ENCODE results near the gene FLVCR2.
A peak's percentile ranks its signal among the peaks of the same experiment; 100 is the strongest.

FLVCR2 gene

DNA sequence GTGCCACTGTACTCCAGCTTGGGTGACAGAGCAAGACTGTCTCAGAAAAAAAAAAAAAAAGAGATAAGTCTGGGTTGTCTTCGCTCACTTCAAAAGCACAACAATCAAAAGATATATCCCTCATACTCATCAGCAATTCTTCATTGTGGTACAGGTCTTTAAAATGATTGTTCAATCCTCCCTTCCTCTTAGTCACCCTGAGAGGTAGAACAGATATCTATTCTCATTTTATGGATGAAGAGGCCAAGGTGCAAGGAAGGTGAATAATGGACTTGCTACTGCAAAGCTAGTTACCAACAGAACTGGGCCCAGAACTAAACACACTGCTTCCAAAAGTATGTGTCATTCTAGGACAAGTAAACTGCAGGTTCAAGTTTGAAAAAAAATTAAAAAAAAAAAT, 75.1 kb downstream of the FLVCR2 start:
- TF ChIP-seq, protein P1, sequence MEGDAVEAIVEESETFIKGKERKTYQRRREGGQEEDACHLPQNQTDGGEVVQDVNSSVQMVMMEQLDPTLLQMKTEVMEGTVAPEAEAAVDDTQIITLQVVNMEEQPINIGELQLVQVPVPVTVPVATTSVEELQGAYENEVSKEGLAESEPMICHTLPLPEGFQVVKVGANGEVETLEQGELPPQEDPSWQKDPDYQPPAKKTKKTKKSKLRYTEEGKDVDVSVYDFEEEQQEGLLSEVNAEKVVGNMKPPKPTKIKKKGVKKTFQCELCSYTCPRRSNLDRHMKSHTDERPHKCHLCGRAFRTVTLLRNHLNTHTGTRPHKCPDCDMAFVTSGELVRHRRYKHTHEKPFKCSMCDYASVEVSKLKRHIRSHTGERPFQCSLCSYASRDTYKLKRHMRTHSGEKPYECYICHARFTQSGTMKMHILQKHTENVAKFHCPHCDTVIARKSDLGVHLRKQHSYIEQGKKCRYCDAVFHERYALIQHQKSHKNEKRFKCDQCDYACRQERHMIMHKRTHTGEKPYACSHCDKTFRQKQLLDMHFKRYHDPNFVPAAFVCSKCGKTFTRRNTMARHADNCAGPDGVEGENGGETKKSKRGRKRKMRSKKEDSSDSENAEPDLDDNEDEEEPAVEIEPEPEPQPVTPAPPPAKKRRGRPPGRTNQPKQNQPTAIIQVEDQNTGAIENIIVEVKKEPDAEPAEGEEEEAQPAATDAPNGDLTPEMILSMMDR (IDR thresholded peaks at IDR 0.05; ENCODE audit: low read depth, low read length) = no peak
- no peak for DNase-seq (ENCODE audit: extremely low read depth, low read depth)

- no peak for DNase-seq (ENCODE audit: extremely low read depth, low read depth)
- TF ChIP-seq, protein P1 (IDR thresholded peaks at IDR 0.05; ENCODE audit: low read depth, low read length) = peak; percentile 97
Measured at GRCh38 chr14:75654127-75654732, 75.8 kb downstream of the FLVCR2 start.

DNA sequence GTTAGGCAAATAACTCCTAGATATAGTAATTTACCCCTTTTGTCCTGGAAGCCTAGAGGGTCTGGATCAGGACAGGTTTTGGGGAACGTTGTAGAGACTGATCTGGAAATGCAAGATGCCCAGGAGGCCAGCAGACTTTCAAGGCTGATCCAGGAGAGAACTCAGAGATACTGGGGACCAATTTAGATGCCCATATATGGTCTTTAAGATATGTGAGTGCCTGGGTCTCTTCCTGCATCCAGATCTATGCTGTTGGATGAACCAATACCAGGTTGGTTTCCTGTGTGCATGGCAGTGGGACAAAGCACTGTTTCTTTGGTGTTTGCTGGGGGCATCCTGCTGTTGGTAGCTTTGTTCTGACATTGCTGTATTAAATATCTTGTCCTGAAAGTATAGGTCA, 76.8 kb downstream of the FLVCR2 start:
- TF ChIP-seq, protein P1 (IDR thresholded peaks at IDR 0.05; ENCODE audit: low read depth, low read length) = no peak
- no peak for DNase-seq (ENCODE audit: extremely low read depth, low read depth)

GRCh38 chr14:75657331-75657730, 78.9 kb downstream of the FLVCR2 start:
- TF ChIP-seq, protein P1 (IDR thresholded peaks at IDR 0.05; ENCODE audit: low read depth, low read length) = no peak
- DNase-seq (ENCODE audit: extremely low read depth, low read depth) = no peak

- TF ChIP-seq, protein P1 (IDR thresholded peaks at IDR 0.05; ENCODE audit: low read depth, low read length) = no peak
- DNase-seq (ENCODE audit: extremely low read depth, low read depth) = no peak
Measured at GRCh38 chr14:75658957-75659356, 80.5 kb downstream of the FLVCR2 start.

DNA sequence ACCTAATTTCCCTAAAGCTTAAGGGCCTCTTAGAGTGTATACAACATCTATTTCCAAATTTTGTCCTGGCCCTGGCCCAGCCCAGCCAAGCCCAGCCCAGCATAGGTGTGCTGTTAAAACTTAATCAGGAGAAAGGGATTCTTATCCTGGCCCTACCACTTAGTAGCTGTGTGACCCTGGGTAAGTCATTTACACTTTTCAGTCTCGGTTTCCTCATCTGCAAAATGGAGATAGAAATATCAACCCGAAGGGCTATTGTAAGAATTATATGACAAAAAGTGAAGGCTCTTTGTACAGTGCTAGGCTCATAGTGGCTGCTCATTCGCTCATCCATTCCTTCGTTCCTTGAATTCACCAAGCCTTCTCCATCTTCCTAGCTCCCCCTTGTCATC, 81.8 kb downstream of the FLVCR2 start:
- DNase-seq (ENCODE audit: extremely low read depth, low read depth) = no peak
- TF ChIP-seq, protein P1 (IDR thresholded peaks at IDR 0.05; ENCODE audit: low read depth, low read length) = no peak

- peak; percentile 94 for DNase-seq (ENCODE audit: extremely low read depth, low read depth)
- TF ChIP-seq, protein P1 (IDR thresholded peaks at IDR 0.05; ENCODE audit: low read depth, low read length) = no peak
Measured at GRCh38 chr14:75660630-75661498, 82.4 kb downstream of the FLVCR2 start, which contains the start of the genes ERG28 and TTLL5. ERG28 (minus strand) TSS chr14:75660876; CDS start chr14:75657502, 3,374 bp downstream. TTLL5 (plus strand) TSS chr14:75661246; CDS start chr14:75663150, 1,904 bp downstream.

Measured in AG09319 (cell line).